NCI-H510A treated with DMSO at 0.1 percent for 48 hours (cell line): Measurements from ENCODE around the gene ERAS.

Source experiments
- DNase-seq: peaks from one replicate; lab custom pipeline; 2025; lab: John Stamatoyannopoulos, UW

Gene ERAS, protein sequence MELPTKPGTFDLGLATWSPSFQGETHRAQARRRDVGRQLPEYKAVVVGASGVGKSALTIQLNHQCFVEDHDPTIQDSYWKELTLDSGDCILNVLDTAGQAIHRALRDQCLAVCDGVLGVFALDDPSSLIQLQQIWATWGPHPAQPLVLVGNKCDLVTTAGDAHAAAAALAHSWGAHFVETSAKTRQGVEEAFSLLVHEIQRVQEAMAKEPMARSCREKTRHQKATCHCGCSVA

DNA sequence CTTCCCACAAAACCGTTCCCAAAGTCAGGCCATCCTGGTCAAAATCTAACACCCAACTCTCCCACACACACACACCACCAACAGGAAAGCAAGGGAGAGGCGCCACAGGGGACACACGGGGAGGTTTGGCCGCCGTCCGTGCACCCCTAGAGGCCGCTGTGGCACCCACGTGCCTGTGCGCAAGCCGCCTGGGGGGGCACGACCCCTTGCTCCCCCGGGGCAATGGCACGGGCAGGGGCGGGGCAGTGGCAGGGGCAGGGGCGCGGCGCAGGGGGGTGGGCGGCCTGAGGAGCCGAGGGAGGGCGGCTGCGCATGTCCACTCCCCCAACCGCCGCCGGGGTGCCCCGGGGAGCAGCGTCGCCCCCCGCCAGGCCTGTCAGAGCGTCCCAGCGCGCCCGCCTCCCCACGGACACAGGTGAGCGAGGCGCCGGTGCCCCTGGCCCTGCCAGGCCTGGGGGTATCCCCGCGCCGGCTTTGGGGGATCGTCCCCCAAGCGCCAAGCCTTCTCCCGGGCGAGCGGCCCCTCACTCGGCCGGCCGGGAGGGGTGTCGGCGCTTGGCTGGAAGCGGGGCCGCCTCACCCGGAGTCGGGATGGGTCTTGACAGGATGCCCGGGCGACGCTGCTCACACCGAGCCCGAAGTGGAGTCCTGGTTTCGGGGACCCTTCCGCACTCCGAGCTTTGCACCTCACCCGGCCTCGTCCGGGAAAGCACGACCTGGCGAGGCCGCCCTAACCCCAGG is at the start of gene ERAS:
Gene ERAS (plus strand): TSS at position 379 of the 741 bp plus-strand sequence. CDS start 2,611 bp downstream, outside the sequence.
- no peak for DNase-seq

GRCh38 chrX:48776818-48777439 is 49.4 kb upstream of the ERAS start:
- DNase-seq: no peak

- DNase-seq: no peak
Observed at GRCh38 chrX:48779399-48779798, 46.9 kb upstream of the ERAS start.

DNA sequence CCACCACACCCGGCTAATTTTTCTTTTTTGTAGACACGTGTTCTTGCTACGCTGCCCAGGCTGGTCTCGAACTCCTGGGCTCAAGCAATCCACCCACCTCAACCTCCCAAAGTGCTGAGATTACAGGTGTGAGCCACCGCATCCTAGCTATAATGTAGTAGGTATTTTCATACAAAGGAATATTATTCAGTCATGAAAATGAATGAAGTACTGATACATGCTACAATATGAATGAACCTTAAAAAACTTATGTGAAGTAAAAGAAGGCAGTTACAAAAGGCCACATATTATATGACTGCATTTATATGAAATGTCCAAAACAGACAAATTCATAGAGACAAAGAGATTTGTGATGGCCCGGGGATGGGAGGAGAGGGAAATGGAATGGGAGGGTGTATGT is 44.6 kb upstream of the ERAS start:
- no peak for DNase-seq

DNA sequence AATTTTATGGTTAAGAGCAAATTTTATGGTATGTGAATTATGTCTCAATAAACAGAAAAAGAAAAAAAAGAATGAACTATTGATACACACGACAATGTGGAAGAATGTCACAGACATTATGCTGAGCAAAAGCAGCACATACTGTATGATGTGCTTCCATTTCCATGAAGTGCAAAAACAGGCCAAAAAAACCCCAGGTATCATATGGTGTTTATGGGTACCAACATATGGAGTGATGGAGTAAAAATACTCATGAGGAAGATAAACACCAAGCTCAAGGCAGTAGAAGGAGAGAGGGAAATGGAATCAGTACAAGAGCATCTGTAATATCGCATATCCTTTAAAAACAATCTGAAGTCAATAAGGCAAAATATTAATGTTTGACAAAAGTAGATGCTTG is 44.1 kb upstream of the ERAS start:
- no peak for DNase-seq

- DNase-seq: no peak
Observed at GRCh38 chrX:48782795-48783194, 43.5 kb upstream of the ERAS start.

DNA sequence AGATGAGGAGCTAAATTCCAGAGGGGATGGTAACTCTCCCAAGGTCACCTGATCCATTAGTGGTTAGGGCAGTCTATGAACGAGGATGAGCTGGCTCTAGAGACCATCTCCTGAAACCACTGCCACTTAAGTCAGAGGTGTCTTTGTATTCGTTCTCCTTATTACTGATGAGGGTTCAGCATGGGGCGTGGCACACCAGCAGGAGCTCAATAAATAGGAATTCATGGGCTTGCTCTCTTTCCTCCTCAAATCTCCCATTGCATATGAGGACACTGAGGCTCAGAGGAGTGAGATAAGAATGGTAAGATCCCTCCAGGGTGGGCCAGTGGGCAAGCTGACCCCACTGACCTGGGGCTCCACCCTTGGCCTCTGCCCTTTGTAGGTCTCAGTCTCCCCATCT is 41.6 kb upstream of the ERAS start:
- no peak for DNase-seq

GRCh38 chrX:48785186-48785539 is 41.1 kb upstream of the ERAS start:
- DNase-seq: no peak

- DNase-seq: no peak
Observed at GRCh38 chrX:48785540-48786214, 40.6 kb upstream of the ERAS start.

- no peak for DNase-seq
Observed at GRCh38 chrX:48786341-48786800, 39.9 kb upstream of the ERAS start, which contains the start of gene GATA1. Gene GATA1 (plus strand): TSS chrX:48786590. CDS start chrX:48791110, 4,520 bp downstream.

DNA sequence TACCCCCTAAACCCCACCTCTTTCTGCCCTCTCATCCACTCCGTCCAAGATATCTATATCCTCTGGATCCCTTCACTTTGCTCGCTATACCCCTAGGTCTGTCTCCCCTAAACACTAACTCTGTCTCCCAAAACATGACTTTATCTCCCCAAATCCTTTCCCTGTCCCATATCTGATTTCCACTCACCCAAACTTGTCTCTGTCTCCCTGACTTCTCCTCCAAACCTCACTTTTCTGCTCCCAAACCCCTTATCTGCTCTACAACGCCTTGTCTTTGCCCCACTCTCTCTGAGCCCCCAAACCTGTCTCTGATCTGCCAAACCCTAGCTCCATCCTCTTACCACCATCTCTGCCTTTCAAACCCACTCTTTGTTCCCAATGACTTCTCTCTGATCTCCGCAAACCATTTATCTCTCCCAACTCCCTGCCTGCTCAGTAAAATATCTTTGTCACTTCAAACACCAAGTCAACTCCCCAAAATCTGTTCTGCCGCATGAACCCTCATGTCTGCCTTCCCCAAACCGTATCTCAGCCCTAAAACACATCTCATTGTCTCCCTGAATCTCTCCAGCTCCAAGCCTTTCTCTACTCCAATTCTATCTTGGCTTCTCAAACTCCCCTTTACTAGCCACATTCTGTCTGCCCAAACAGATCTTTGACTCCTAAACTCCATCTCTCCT is 39.3 kb upstream of the ERAS start:
- DNase-seq: no peak

- DNase-seq: no peak
Observed at GRCh38 chrX:48787505-48788443, 38.5 kb upstream of the ERAS start.

DNA sequence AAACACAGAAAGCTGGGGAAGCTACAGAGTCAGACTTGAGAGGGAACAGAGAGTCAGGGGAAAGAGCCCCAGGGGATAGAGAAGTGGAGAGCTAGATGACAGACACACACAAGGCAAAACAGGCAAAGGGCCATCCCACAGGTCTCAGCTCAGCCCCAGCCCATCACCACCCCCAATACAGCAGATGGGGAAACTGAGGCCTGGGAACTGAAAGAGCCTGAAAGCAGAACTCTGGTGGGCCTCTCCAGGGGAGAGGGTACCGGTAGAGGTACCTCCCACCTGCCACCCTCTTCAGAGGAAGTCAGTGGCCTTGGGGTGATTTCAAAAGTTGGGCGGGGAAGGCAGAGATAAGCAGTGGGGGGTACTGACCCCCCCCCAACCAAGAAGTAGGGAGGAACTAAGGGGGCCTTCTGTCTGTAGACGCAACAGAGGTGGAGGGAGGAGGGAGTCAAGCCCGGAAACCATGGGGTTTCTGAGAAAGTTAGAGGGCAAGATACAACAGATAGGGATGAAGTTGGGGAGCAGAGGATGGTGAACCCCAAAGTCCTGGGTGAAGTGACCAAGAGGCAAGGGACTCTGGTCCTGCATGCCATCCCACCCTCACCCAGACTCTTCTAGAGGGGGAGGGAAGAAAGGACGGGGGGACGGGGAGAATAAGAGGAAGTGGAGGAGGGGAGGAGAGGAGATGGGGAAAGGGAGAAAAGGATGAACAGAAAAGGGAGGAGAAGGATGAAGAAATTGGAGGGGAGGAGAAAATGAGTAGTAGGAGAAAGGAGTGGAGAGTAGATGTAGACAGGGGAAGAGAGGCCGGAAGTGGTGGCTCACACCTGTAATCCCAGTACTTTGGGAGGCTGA is 36.7 kb upstream of the ERAS start:
- no peak for DNase-seq

GRCh38 chrX:48790477-48790876 is 35.8 kb upstream of the ERAS start:
- no peak for DNase-seq

GRCh38 chrX:48791063-48791820 is 35.1 kb upstream of the ERAS start:
- DNase-seq: no peak

GRCh38 chrX:48792219-48792618 is 34.1 kb upstream of the ERAS start:
- no peak for DNase-seq

- DNase-seq: no peak
Observed at GRCh38 chrX:48793935-48794334, 32.4 kb upstream of the ERAS start.

GRCh38 chrX:48794340-48794910 is 31.9 kb upstream of the ERAS start:
- no peak for DNase-seq
